H1 (cell line): ENCODE measurements around the gene B4GALNT3. TPM values are rescaled to one million over a fixed set of nuclear protein-coding genes. Genes with fewer than 3 reads are reported as not detected.
A peak's percentile ranks its signal among the peaks of the same experiment; 100 is the strongest.

Experiments
- CTCF ChIA-PET: fragments of 300-600 bp; sonication (Branson Sonifier 250); formaldehyde crosslinking; loops from one replicate; lab custom pipeline; 2021; ENCODE audit not compliant: partially characterized antibody; lab: Charles Lee
- POLR2A ChIA-PET: fragments of 300-600 bp; sonication (Branson Sonifier 250); formaldehyde crosslinking; loops from one replicate; lab custom pipeline; 2021; ENCODE audit warnings: inconsistent platforms; ENCODE audit not compliant: partially characterized antibody; lab: Charles Lee
- DNase-seq, 2 experiments: peaks; one replicate each; pipeline versions ENCODE4 v3.0.0 to v3.0.0-alpha.2; 2010 to 2022; ENCODE audit warnings: low spot score in 2 of 2, low read depth in 1 of 2, mixed read lengths in 1 of 2
- FAIRE-seq: peaks from 2 replicates; lab custom pipeline; 2011; peaks lifted over from hg19 to GRCh38; lab: Jason Lieb, UNC
- H2AFZ ChIP-seq: 2 replicates; pipeline ENCODE4 v1.8.1; 2012; ENCODE audit warnings: low read length, inconsistent platforms
- H2AK5ac ChIP-seq: 2 replicates; pipeline ENCODE4 v1.6.1; 2013; ENCODE audit warnings: low read depth, low read length
- H2BK120ac ChIP-seq: replicated peaks from 2 replicates; pipeline ENCODE3; 2013; ENCODE audit warnings: low read depth, low read length, inconsistent platforms
- H2BK12ac ChIP-seq: 2 replicates; pipeline ENCODE4 v1.6.1; 2013; ENCODE audit warnings: low read depth, low read length
- H2BK15ac ChIP-seq: 2 replicates; pipeline ENCODE4 v1.6.1; 2013; ENCODE audit warnings: low read length
- H2BK20ac ChIP-seq: 2 replicates; pipeline ENCODE4 v1.6.1; 2013; ENCODE audit warnings: low read length
- H2BK5ac ChIP-seq: 2 replicates; pipeline ENCODE4 v1.6.1; 2013; ENCODE audit warnings: low read depth, low read length
- H3K14ac ChIP-seq: 2 replicates; pipeline ENCODE4 v1.6.1; 2013; ENCODE audit warnings: inconsistent platforms; ENCODE audit not compliant: insufficient read length
- H3K18ac ChIP-seq: 2 replicates; pipeline ENCODE4 v1.6.1; 2013; ENCODE audit warnings: low read length; ENCODE audit errors: extremely low read depth
- H3K23ac ChIP-seq: 2 replicates; pipeline ENCODE4 v1.6.1; 2013; ENCODE audit warnings: inconsistent platforms; ENCODE audit not compliant: insufficient read length
- H3K23me2 ChIP-seq: 2 replicates; pipeline ENCODE4 v1.6.1; 2013; ENCODE audit warnings: low read depth, low read length
- H3K27ac ChIP-seq: 2 replicates; pipeline ENCODE4 v1.6.1; 2011; ENCODE audit warnings: low read depth, low read length, inconsistent platforms
- H3K27me3 ChIP-seq, 4 experiments: replicated peaks in 1 of 4; 1 replicate in 1 of 4; 2 replicates in 3 of 4; pipeline versions ENCODE4 v1.6.1 to v1.8.1; 2011 to 2013; ENCODE audit warnings: low read length in 3 of 4, mild to moderate bottlenecking in 3 of 4, inconsistent platforms in 2 of 4, mixed read lengths in 2 of 4, moderate library complexity in 1 of 4; ENCODE audit not compliant: control insufficient read depth in 3 of 4, insufficient read depth in 3 of 4; ENCODE audit errors: extremely low read depth in 1 of 4
- H3K36me3 ChIP-seq, 4 experiments: 2 replicates each; pipeline versions ENCODE4 v1.6.1 to v1.8.1; 2011 to 2013; ENCODE audit warnings: mild to moderate bottlenecking in 4 of 4, low read length in 3 of 4, moderate library complexity in 2 of 4, control low read depth in 1 of 4, inconsistent platforms in 1 of 4; ENCODE audit not compliant: insufficient read depth in 4 of 4, control insufficient read depth in 2 of 4
- H3K4ac ChIP-seq: replicated peaks from 2 replicates; pipeline ENCODE3; 2013; ENCODE audit warnings: low read length, low read depth, mixed read lengths, inconsistent platforms; ENCODE audit not compliant: insufficient read length
- H3K4me1 ChIP-seq, 4 experiments: replicated peaks in 1 of 4; 1 replicate in 1 of 4; 2 replicates in 3 of 4; pipeline versions ENCODE4 v1.6.1 to v1.8.1; 2011 to 2013; ENCODE audit warnings: low read length in 3 of 4, inconsistent platforms in 2 of 4, mixed read lengths in 1 of 4; ENCODE audit not compliant: insufficient read depth in 4 of 4, control insufficient read depth in 3 of 4
- H3K4me2 ChIP-seq, 2 experiments: 2 replicates each; pipeline versions ENCODE4 v1.6.1 to v1.8.1; 2011 to 2013; ENCODE audit warnings: low read depth in 2 of 2, low read length in 2 of 2, control low read depth in 1 of 2, inconsistent platforms in 1 of 2, mild to moderate bottlenecking in 1 of 2; ENCODE audit not compliant: insufficient read depth in 1 of 2
- H3K4me3 ChIP-seq, 4 experiments: fragments of 200-600, 300-600 bp in 1 of 4; sonication (generic), shearing (Covaris generic), sonication (Bioruptor Twin) in 1 of 4; 2 replicates each; pipeline versions ENCODE4 v1.5.1 to v1.8.1; 2011 to 2016; ENCODE audit warnings: low read length in 4 of 4, low read depth in 3 of 4, control low read depth in 2 of 4, inconsistent platforms in 2 of 4, mild to moderate bottlenecking in 2 of 4, mixed read lengths in 1 of 4, moderate library complexity in 1 of 4; ENCODE audit not compliant: insufficient read depth in 2 of 4; ENCODE audit errors: extremely low read depth in 1 of 4
- H3K56ac ChIP-seq: replicated peaks from 2 replicates; pipeline ENCODE3; 2013; ENCODE audit warnings: low read depth, mild to moderate bottlenecking, mixed read lengths, low read length, inconsistent platforms; ENCODE audit not compliant: insufficient read length
- H3K79me1 ChIP-seq: 2 replicates; pipeline ENCODE4 v1.6.1; 2013; ENCODE audit warnings: low read depth, low read length, control low read depth
- H3K79me2 ChIP-seq, 2 experiments: 2 replicates each; pipeline versions ENCODE4 v1.6.1 to v1.8.1; 2012 to 2013; ENCODE audit warnings: low read length in 2 of 2, mild to moderate bottlenecking in 2 of 2, inconsistent platforms in 1 of 2; ENCODE audit not compliant: insufficient read depth in 2 of 2, control insufficient read depth in 1 of 2
- H3K9ac ChIP-seq, 4 experiments: replicated peaks in 1 of 4; 1 replicate in 1 of 4; 2 replicates in 3 of 4; pipeline versions ENCODE4 v1.6.1 to v1.8.1; 2011 to 2013; ENCODE audit warnings: low read depth in 3 of 4, low read length in 3 of 4, control low read depth in 2 of 4, mild to moderate bottlenecking in 2 of 4, moderate library complexity in 2 of 4, inconsistent platforms in 1 of 4; ENCODE audit errors: extremely low read depth in 1 of 4
- H3K9me3 ChIP-seq, 2 experiments: 2 replicates each; pipeline versions ENCODE4 v1.6.1 to v1.8.1; 2012 to 2013; ENCODE audit warnings: mild to moderate bottlenecking in 2 of 2, moderate library complexity in 2 of 2, control low read depth in 1 of 2, inconsistent platforms in 1 of 2, low read depth in 1 of 2, low read length in 1 of 2, mixed read lengths in 1 of 2; ENCODE audit not compliant: insufficient read depth in 2 of 2
- H4K20me1 ChIP-seq, 2 experiments: replicated peaks in 1 of 2; 2 replicates each; pipeline versions ENCODE3 to v1.8.1; 2011 to 2013; ENCODE audit warnings: inconsistent platforms in 2 of 2, low read length in 2 of 2, mild to moderate bottlenecking in 1 of 2; ENCODE audit not compliant: insufficient read depth in 2 of 2, control insufficient read depth in 1 of 2
- H4K5ac ChIP-seq: 2 replicates; pipeline ENCODE4 v1.6.1; 2013; ENCODE audit warnings: low read length, low read depth, mixed read lengths, inconsistent platforms; ENCODE audit not compliant: insufficient read length
- H4K8ac ChIP-seq: 2 replicates; pipeline ENCODE4 v1.8.0; 2013; ENCODE audit warnings: mild to moderate bottlenecking, moderate library complexity, low read length, inconsistent platforms; ENCODE audit not compliant: insufficient read depth; ENCODE audit errors: extremely low read depth
- H4K91ac ChIP-seq: replicated peaks from 2 replicates; pipeline ENCODE3; 2013; ENCODE audit warnings: low read length, mixed read lengths, inconsistent platforms; ENCODE audit not compliant: insufficient read length
- BRCA1 ChIP-seq: IDR thresholded peaks from 2 replicates; pipeline ENCODE4 v1.6.1; 2012; ENCODE audit warnings: low read depth, low read length, improper control_type of control experiment
- CHD1 ChIP-seq: IDR thresholded peaks from 2 replicates; pipeline ENCODE4 v1.6.1; 2012; ENCODE audit warnings: low read depth, low read length, improper control_type of control experiment
- HDAC6 ChIP-seq: IDR thresholded peaks from one replicate; pipeline ENCODE4 v1.7.1; 2012; ENCODE audit warnings: low read depth, mild to moderate bottlenecking, inconsistent platforms, low read length, moderate library complexity
- KDM1A ChIP-seq: fragments of 200-600, 300-600 bp; sonication (generic); IDR thresholded peaks from 2 replicates; pipeline ENCODE4 v1.7.1; 2016; ENCODE audit warnings: mild to moderate bottlenecking, low read length, borderline replicate concordance
- PHF8 ChIP-seq: fragments of 200-600 bp; sonication (generic); conservative IDR thresholded peaks from 2 replicates; pipeline ENCODE4 v1.7.1; 2012; ENCODE audit warnings: low read depth, mild to moderate bottlenecking, inconsistent platforms, low read length, moderate library complexity
- RXRA ChIP-seq: IDR thresholded peaks from 2 replicates; pipeline ENCODE4 v1.6.1; 2011; ENCODE audit warnings: low read depth, mild to moderate bottlenecking, low read length, moderate library complexity; ENCODE audit not compliant: insufficient read depth
- WGBS, 2 experiments: shearing (Covaris generic) in 1 of 2; methylation state at CpG; one replicate each; pipeline versions ENCODE4 v1.1.6 to v1.1.7; 2013 to 2015; ENCODE audit warnings: low lambda C conversion rate in 2 of 2, mixed read lengths in 2 of 2, inconsistent platforms in 1 of 2, low coverage in 1 of 2, missing lambda C conversion rate in 1 of 2; ENCODE audit not compliant: insufficient replicate concordance in 2 of 2, insufficient coverage in 1 of 2, insufficient read length in 1 of 2; ENCODE audit errors: extremely low coverage in 1 of 2, missing lambda C conversion rate in 1 of 2; 5-methylcytosine and 5-hydroxymethylcytosine counted together
- polyA plus RNA-seq, 7 experiments: library from polyadenylated mRNA; depleted of rRNA in 3 of 7; stranded (reverse) in 5 of 7; unstranded in 2 of 7; fragments of >200 nt in 5 of 7; fragments of 200-250 nt in 2 of 7; gene quantifications; 1 replicate in 5 of 7; 2 replicates in 1 of 7; 4 replicates in 1 of 7; pipeline versions ENCODE4 v1.2.1 to v1.2.3, GENCODE V29; 2011 to 2013; ENCODE audit warnings: missing spikeins in 2 of 7, mixed read lengths in 2 of 7
- total RNA-seq: library from RNA; stranded (reverse); fragmentation: NEBNext Ultra II Directional; extraction: Animal tissue kit (Norgen Biotek cat#: 25700); gene quantifications from 2 replicates; pipeline ENCODE4 v1.2.1, GENCODE V29; 2021
- TF ChIP-seq, protein P1 (sequence below): IDR thresholded peaks from 2 replicates; pipeline ENCODE4 v1.6.1; 2012; ENCODE audit warnings: low read length, inconsistent platforms
- TF ChIP-seq, protein P2 (sequence below), 3 experiments: IDR thresholded peaks; 1 replicate in 2 of 3; 2 replicates in 1 of 3; pipeline versions ENCODE4 v1.5.1 to v1.6.1; 2011; ENCODE audit warnings: low read length in 3 of 3, mild to moderate bottlenecking in 3 of 3, inconsistent platforms in 2 of 3, low read depth in 1 of 3, moderate library complexity in 1 of 3; ENCODE audit not compliant: insufficient read depth in 1 of 3; ENCODE audit errors: control extremely low read depth in 1 of 3

B4GALNT3 gene
- total and polyA plus RNA-seq, 2 of the 8 experiments (the other 6 are each of a cell fraction or from before 2014, with no cell fraction given): 12.5 to 20.3 TPM

DNA sequence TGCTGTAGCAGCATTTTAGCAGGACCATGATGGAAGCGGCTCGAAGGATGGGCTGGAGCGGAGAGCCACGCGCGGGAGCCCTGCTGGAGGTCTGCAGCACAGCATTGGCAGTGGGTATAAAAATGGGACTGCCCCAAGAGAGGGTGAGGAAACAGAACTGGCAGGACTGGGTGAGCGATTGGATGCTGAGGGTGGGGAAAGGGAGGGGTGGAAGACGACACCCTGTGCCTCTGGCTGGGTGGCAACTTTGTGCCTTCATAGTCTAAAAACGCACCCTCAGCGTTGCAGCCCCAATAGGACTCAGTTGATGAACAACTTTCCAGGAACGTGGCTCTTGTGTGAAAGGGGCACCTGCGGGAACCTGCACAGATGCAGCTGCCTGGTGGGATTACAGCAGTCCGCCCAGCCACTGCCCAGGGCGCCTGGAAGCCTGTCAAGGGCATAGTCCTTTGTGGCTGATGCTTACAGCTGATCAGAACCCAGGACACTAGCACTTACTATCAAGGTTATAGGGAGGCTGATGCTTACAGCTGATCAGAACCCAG is 130.5 kb downstream of the B4GALNT3 start:
- H3K4me1 ChIP-seq: no peaks in the 10 kb centered on the region
- H3K79me2 ChIP-seq: no peaks in the 10 kb centered on the region
- H3K36me3 ChIP-seq: no peaks in the 10 kb centered on the region
- no peak overlapping the region for H3K27ac ChIP-seq
- DNase-seq: no peak
- no peak overlapping the region for H2BK12ac ChIP-seq
- H4K91ac ChIP-seq: no peak overlapping the region
- no peaks in the 10 kb centered on the region for H3K79me1 ChIP-seq
- H2AK5ac ChIP-seq: no peak overlapping the region
- H3K4me3 ChIP-seq: no peak overlapping the region
- H4K8ac ChIP-seq: no peak overlapping the region
- H3K9me3 ChIP-seq: no peaks in the 10 kb centered on the region
- no peak overlapping the region for H3K9ac ChIP-seq
- no peak overlapping the region for H2AFZ ChIP-seq
- H3K4ac ChIP-seq: no peak overlapping the region
- no peak overlapping the region for H2BK120ac ChIP-seq
- ChIA-PET CTCF (interaction anchor here (1.3 to 2.5 kb wide), 2 partner anchors 12 to 14 kb away, joined by 4 to 8 read pairs; no protein-coding TSS in a partner anchor), POLR2A (interaction anchor here (1.9 kb wide), 1 partner anchor 9 kb away, joined by 4 read pairs; no protein-coding TSS in a partner anchor)
- FAIRE-seq: no peak
- no peak overlapping the region for H2BK20ac ChIP-seq
- no peak overlapping the region for H3K4me2 ChIP-seq
- H3K23me2 ChIP-seq: no peaks in the 10 kb centered on the region
- 81% methylated on average over 12 of the region's 14 CpGs; no CpG with 5 or more reads in 1 of the 2 experiments for WGBS, 2 experiments
- no peak overlapping the region for H3K23ac ChIP-seq
- H4K20me1 ChIP-seq: no peaks in the 10 kb centered on the region
- no peak overlapping the region for H3K14ac ChIP-seq
- H2BK15ac ChIP-seq: no peak overlapping the region
- no peak overlapping the region for H3K18ac ChIP-seq
- no peak overlapping the region for H2BK5ac ChIP-seq
- H3K56ac ChIP-seq: peak overlapping the region; percentile 9
- no peak overlapping the region for H4K5ac ChIP-seq
- no peaks in the 10 kb centered on the region for H3K27me3 ChIP-seq
- no peak for TF ChIP-seq BRCA1
- TF ChIP-seq, protein P1, sequence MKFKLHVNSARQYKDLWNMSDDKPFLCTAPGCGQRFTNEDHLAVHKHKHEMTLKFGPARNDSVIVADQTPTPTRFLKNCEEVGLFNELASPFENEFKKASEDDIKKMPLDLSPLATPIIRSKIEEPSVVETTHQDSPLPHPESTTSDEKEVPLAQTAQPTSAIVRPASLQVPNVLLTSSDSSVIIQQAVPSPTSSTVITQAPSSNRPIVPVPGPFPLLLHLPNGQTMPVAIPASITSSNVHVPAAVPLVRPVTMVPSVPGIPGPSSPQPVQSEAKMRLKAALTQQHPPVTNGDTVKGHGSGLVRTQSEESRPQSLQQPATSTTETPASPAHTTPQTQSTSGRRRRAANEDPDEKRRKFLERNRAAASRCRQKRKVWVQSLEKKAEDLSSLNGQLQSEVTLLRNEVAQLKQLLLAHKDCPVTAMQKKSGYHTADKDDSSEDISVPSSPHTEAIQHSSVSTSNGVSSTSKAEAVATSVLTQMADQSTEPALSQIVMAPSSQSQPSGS: no peak
- no peak for TF ChIP-seq CHD1
- TF ChIP-seq, protein P2, sequence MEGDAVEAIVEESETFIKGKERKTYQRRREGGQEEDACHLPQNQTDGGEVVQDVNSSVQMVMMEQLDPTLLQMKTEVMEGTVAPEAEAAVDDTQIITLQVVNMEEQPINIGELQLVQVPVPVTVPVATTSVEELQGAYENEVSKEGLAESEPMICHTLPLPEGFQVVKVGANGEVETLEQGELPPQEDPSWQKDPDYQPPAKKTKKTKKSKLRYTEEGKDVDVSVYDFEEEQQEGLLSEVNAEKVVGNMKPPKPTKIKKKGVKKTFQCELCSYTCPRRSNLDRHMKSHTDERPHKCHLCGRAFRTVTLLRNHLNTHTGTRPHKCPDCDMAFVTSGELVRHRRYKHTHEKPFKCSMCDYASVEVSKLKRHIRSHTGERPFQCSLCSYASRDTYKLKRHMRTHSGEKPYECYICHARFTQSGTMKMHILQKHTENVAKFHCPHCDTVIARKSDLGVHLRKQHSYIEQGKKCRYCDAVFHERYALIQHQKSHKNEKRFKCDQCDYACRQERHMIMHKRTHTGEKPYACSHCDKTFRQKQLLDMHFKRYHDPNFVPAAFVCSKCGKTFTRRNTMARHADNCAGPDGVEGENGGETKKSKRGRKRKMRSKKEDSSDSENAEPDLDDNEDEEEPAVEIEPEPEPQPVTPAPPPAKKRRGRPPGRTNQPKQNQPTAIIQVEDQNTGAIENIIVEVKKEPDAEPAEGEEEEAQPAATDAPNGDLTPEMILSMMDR (IDR thresholded peaks at IDR 0.05; ENCODE audit: control extremely low read depth in 1 of 3, insufficient read depth in 1 of 3, low read depth in 1 of 3, low read length in 3 of 3): no peak
- TF ChIP-seq RXRA: no peak
- no peak for TF ChIP-seq KDM1A
- TF ChIP-seq HDAC6: no peak
- no peak for TF ChIP-seq PHF8
